GM18909 (cell line): ENCODE data around the gene CARD11.
"Not testable (repeated sequence)": the region's sequence is repeated elsewhere in the genome, so short reads cannot be mapped to it uniquely, and the experiment has no call there.

ENCODE experiments used
- ATAC-seq: cut with Tn5 transposase; IDR thresholded peaks from one replicate; pipeline ENCODE4 v1.9.1; 2021; ENCODE audit warnings: mild to moderate bottlenecking; ENCODE audit not compliant: unreplicated experiment, poor library complexity

Gene CARD11

GRCh38 chr7:2968616-2969397, 74.9 kb downstream of the CARD11 start:
- ATAC-seq = no peak

GRCh38 chr7:2968176-2968575, 75.5 kb downstream of the CARD11 start:
- no peak for ATAC-seq

DNA sequence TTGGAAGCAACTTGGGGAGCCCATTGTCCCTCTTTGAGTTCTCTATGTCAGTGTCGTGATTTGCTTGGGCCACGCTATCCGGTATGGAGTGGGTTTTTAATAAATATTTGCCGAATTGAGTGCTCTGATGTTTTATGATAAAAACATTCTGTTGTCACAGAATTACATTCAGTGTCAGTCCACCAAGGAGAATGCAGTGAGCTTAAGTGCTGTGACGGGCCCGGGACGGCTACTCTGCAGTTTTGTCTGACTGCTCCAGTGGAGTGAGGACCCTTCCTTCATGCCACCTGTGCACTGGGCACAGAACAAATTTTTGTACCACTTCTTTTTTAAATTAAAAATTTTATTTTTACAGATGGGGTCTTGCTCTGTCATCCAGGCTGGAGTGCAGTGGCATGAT, 76.0 kb downstream of the CARD11 start:
- no peak for ATAC-seq

DNA sequence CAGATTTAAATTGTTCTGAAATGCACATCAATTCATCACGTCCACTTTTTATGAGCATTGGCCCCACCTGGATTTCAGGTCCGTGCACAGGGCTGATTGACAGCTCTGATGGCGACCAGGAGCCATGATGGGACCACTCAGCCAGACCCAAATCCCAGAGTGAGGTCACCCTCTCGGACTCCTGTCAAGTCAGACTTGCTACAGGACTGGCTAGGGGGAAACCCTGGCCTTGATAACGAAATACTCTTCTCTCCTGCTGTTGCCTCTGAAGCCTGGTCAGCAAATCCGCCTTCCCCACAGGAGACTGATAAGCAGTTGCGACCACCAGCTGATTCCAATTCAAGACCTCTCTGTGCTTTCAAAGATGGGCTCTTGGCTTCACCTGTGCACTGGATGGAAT, 76.4 kb downstream of the CARD11 start:
- ATAC-seq = no peak

GRCh38 chr7:2966466-2967078, 77.1 kb downstream of the CARD11 start:
- no peak for ATAC-seq

GRCh38 chr7:2965745-2966270, 77.9 kb downstream of the CARD11 start:
- no peak for ATAC-seq

GRCh38 chr7:2965301-2965700, 78.4 kb downstream of the CARD11 start:
- no peak for ATAC-seq

GRCh38 chr7:2964208-2964607, 79.5 kb downstream of the CARD11 start:
- ATAC-seq = no peak

GRCh38 chr7:2962865-2963264, 80.8 kb downstream of the CARD11 start:
- ATAC-seq = no peak

GRCh38 chr7:2959828-2960599, 83.7 kb downstream of the CARD11 start:
- no peak for ATAC-seq

- no peak for ATAC-seq
Observed at GRCh38 chr7:2959103-2959680, 84.5 kb downstream of the CARD11 start.

GRCh38 chr7:2958416-2959102, 85.1 kb downstream of the CARD11 start:
- no peak for ATAC-seq

DNA sequence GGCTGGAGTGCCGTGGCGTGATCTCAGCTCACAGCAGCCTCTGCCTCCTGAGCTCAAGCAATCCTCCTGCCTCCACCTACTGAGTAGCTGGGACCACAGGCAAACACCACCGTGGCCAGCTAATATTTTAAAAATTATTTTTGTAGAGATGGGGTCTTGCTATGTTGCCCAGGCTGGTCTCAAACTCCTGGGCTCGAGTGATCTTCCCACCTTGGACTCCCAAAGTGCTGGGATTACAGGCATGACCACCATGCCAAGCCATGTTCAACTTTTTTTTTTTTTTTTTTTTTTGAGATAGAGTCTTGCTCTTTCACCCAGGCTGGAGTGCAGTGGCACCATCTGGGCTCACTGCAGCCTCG, 86.3 kb downstream of the CARD11 start:
- not testable (repeated sequence) for ATAC-seq

GRCh38 chr7:2956526-2957368, 86.9 kb downstream of the CARD11 start:
- no peak for ATAC-seq

- no peak for ATAC-seq
Observed at GRCh38 chr7:2956076-2956475, 87.6 kb downstream of the CARD11 start.

- no peak for ATAC-seq
Observed at GRCh38 chr7:2955269-2955668, 88.4 kb downstream of the CARD11 start.

DNA sequence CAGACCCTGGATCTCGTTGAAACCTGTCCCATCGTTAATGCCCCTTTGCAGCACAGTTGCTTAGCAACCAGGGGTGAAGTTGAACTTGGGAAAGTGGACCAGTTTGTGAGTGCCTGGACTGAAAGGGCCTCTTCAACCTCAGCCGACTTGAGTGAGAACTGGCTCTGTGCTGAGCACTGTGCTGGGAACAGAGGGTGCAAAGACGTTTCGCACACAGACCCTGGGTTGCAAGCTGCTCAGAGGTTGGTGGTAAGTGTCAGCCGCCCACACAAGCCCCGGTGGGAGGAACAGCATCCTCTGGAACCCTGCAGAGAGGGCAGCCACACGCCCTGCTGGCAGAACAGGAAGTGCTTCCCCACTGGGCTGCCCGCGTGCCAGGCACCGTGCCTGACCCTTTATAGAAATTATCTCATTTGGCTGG, 89.2 kb downstream of the CARD11 start:
- ATAC-seq = no peak

DNA sequence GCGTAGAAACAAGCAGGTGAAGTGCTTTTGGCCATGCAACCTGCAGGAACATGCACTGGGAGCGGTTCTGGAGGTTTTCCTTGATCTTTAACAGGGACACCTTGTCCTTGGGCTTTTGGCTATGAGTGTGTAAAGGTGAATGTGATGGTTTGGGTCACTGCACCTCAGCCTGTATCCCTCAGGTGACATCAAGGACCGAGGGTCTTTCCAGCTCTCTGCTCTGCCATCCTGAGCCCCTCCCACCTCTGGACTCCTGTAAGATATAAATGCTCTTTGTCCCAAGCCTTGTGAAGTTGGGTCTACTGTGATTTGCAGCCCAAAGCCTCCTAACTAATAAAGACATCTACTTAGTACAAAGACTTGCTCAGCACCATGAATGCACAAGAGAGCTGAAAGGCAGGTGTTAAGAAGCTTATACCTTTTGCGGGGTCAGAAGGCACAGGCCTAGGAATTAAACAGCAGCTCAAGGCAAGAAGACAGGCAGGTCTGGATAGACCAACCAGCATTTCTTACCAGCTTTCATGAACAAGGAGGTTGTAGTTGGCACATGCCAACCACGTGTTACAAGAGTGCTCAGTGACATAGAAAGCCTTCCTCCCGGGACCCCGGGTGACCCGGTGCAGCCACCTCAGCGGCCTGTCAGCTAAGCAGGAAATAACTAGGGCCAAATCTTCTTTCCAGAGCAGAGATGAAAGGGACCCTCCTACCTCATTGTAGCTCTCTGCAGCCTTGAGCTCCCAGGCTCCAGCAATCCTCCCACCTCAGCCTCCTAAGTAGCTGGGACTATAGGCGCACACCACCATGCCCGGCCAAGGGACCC, 89.9 kb downstream of the CARD11 start:
- ATAC-seq = no peak
